Activated naive CD4-positive, alpha-beta T cell treated with anti-CD3 and anti-CD28 coated beads, Interleukin-2, amount 50 U/mL, for 16 hours (primary cell): ENCODE data around the gene THRAP3.
A peak's percentile ranks its signal among the peaks of the same experiment; 100 is the strongest.
"Not testable (repeated sequence)": the region's sequence is repeated elsewhere in the genome, so short reads cannot be mapped to it uniquely, and the experiment has no call there.

Experiments
- DNase-seq: peaks from one replicate; pipeline ENCODE4 v3.0.0-alpha.2; 2020

Gene THRAP3

DNA sequence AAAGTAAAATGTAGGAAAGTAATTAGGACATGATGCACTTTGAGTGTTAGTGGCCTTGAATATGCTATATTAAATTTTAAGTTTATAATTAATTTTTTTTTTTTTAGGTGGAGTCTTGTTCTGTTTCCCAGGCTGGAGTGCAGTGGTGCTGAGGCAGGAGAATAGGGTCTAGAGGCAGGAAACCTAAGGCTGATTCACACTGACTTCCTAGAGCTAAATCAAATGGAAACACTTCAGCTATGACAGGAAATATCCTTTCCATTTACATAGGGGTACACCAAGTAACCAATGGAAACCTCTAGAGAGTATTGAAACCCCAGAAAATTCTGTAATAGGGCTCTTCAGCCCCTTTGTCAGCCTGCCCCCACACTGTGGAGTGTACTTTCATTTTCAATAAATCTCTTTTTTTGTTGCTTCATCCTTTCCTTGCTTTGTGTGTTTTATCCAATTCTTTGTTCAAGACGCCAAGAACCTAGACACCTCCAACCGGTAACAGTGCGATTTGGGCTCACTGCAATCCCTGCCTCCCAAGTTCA lies 17.9 kb upstream of the THRAP3 start:
- no peak for DNase-seq

- DNase-seq, result no peak
Measured at GRCh38 chr1:36207339-36207738, 16.9 kb upstream of the THRAP3 start.

- no peak for DNase-seq
Measured at GRCh38 chr1:36208978-36209703, 15.1 kb upstream of the THRAP3 start.

GRCh38 chr1:36211307-36211706 lies 12.9 kb upstream of the THRAP3 start:
- DNase-seq, result no peak

- DNase-seq, result no peak
Measured at GRCh38 chr1:36211841-36212240, 12.4 kb upstream of the THRAP3 start.

GRCh38 chr1:36212782-36213181 lies 11.5 kb upstream of the THRAP3 start:
- DNase-seq, result no peak

DNA sequence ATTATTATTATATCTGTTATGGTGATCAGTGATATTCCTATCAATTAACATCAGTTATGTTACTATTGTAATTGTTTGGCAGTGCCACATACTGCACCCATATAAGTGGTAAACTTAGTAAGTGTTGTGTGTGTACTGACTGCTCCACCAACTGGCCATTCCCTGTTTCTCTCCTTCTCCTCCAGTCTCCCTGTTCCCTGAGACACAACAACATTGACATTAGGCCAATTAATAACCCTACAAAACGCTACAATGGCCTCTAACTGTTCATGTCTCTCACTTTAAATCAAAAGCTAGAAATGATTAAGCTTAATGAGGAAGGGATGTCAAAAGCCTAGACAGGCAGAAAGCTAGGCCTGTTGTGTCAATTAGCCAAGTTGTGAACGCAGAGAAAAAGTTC lies 6.6 kb upstream of the THRAP3 start:
- DNase-seq, result no peak

GRCh38 chr1:36221901-36222300 lies 2.3 kb upstream of the THRAP3 start:
- DNase-seq, result not testable (repeated sequence)

GRCh38 chr1:36222481-36223380 lies 1.5 kb upstream of the THRAP3 start:
- DNase-seq, result no peak

GRCh38 chr1:36223381-36223995 lies 755 bp upstream of the THRAP3 start:
- peak; percentile 21 for DNase-seq

- DNase-seq, result no peak
Measured at GRCh38 chr1:36224537-36225282, 467 bp downstream of the THRAP3 start.

- no peak for DNase-seq
Measured at GRCh38 chr1:36225283-36225899, 1.1 kb downstream of the THRAP3 start.

- DNase-seq, result not testable (repeated sequence)
Measured at GRCh38 chr1:36230279-36230678, 6.0 kb downstream of the THRAP3 start.

DNA sequence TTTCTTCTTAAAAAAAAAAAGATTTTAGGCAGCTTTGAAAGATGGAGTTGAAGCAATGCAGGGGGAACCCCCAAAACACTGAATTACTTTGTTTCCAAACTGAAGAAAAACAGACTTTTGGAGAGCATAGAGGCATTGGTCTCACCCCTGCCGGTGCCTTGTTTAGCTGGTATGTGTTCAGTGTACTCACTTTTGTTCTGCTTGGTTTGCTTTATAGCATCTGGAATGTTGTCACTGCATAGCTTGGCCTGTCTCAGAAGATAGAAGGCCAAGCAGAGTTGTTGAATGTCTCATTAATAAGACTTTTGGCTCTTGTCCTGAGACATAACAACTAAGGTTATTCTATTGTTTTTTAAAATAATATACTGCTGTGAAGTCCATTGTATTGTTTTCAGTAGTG lies 6.9 kb downstream of the THRAP3 start:
- no peak for DNase-seq

DNA sequence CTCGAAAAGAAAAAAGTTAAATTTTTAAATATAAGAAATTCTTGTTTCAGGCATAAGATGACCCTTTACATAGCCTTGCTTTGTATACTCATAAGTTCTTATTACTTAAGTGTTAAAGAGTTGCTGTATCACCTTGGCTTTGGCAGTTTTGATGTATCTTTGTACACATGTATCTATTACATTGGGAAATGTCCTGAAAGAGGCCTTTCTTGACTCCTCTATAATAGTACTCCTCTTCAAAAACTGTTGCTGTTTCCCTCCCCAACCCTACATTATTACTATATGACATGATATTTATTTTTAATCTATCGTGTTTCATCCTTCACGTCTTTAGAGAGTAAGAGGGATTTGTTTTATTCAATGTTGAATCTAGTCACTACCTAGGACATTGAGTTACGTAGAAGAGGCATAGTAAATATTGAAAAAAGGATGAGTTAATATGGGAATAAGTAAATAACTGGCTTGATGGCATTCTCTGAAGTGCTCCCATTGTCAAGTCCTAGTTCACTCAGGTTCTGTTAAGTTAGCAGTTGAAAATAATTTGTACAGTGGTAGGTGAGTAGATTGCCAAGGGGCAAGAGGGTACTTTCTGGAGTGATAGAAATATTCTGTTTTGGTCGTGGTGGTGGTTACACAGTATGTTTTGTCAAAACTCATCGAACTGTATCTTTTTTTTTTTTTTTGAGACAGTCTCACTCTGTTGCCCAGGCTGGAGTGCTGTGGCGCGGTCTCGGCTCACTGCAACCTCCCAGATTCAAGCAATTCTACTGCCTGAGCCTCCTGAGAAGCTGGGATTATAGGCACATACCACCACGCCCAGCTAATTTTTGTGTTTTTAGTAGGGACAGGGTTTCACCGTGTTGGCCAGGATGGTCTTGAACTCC lies 8.2 kb downstream of the THRAP3 start:
- no peak for DNase-seq

GRCh38 chr1:36236302-36236701 lies 12.1 kb downstream of the THRAP3 start:
- DNase-seq, result no peak

DNA sequence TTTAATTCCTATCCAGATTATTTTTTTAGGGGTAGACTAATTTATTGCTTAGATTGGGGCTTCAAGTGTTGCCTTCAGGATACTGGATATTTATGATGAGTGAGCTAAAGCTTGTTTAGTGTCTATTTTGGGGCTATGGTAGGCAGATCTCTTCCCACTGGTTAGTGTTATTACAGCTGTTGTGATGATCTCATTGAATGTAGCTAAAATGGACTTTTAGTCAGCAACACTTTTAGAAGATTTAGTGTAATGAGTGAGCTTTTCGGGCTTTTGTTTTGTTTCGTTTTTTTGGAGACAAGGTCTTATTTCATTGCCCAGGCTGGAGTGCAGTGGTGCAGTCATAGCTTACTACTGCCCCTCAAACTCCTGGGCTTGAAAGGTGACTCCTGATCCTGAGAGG lies 14.2 kb downstream of the THRAP3 start:
- no peak for DNase-seq

DNA sequence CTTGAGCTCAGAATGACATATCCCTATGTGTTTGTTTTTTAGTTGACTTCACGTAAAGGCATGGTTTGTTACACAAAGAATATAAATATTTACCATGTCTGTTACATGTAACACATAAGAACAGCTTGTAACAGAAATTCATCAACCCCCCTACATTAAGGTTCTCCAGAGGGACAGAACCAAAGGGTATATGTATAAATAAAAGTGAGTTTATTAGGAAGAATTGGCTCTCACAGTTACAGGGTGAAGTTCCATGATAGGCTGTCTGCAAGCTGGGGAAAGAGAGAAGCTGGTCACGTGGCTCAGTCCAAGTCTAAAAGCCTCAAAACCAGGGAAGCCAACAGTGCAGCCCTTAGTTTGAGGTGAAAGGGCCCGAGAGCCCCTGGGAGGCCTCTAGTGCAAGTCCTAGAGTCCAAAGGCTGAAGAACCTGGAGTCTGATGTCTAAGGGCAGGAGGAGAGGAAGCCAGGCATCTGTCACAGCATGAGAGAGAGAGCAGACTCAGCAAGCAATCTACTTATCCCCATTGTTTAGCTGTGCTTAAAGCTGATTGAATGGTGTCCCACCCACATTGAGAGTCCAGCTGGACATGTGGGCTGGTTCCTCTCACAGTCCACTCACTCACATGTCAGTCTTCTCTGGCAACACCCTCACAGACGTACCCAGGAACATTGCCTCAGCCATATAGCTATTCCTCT lies 15.8 kb downstream of the THRAP3 start:
- DNase-seq, result no peak

GRCh38 chr1:36247538-36247937 lies 23.3 kb downstream of the THRAP3 start:
- DNase-seq, result no peak

DNA sequence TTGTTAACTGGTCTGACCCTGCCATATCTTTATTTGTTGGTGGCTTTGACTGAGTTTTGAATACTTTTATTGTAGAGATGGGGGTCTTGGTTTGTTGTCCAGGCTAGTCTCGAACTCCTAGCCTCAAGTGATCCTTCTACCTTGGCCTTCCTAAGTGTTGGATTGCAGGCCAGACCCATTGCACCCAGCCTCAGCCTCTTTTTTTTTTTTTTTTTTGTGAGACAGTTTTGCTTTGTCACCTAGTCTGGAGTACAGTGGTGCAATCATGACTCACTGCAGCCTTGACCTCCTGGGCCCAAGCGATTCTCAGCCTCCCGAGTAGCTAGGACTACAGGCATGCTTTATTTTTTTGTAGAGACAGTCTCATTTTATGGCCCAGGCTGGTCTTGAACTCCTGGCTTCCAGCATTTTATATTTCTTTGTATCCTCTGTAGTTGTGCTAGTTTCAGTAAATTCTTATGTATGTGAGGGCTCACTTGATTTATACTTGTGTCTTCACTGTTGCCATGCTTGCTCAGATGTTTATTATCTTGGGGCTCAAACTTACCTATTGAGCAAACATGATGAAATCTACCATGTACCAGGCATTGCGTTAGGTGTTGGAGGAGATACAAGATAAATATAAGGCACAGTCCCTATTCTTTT lies 24.1 kb downstream of the THRAP3 start:
- DNase-seq, result no peak
